Smooth muscle cell (in vitro differentiated cells): ENCODE measurements around the gene PCDHA13. TPM values are rescaled to one million over a fixed set of nuclear protein-coding genes. Genes with fewer than 3 reads are reported as not detected.
"Not testable (repeated sequence)": the region's sequence is repeated elsewhere in the genome, so short reads cannot be mapped to it uniquely, and the experiment has no call there.

Experiments used
- DNase-seq: peaks from one replicate; lab custom pipeline; 2025; ENCODE audit not compliant: unreplicated experiment; lab: John Stamatoyannopoulos, UW
- H2AFZ ChIP-seq: fragments of 200-600 bp; sonication (generic); 2 replicates; pipeline ENCODE4 v1.6.0; 2016; ENCODE audit warnings: antibody characterized with exemption, low read depth, mild to moderate bottlenecking
- H3F3A ChIP-seq: fragments of 200-600 bp; sonication (generic); 2 replicates; pipeline ENCODE4 v1.6.0; 2017; ENCODE audit warnings: antibody characterized with exemption, low read depth
- H3K27ac ChIP-seq: fragments of 200-600 bp; sonication (generic); 2 replicates; pipeline ENCODE4 v1.5.1; 2016; ENCODE audit warnings: low read depth, mild to moderate bottlenecking
- H3K27me3 ChIP-seq: fragments of 200-600 bp; sonication (generic); 2 replicates; pipeline ENCODE4 v1.6.1; 2016; ENCODE audit warnings: low read depth, mild to moderate bottlenecking
- H3K36me3 ChIP-seq: fragments of 200-600 bp; sonication (generic); 2 replicates; pipeline ENCODE4 v1.5.1; 2016; ENCODE audit warnings: low read depth
- H3K4me1 ChIP-seq: fragments of 200-600 bp; sonication (generic); 2 replicates; pipeline ENCODE4 v1.5.1; 2016; ENCODE audit warnings: low read depth
- H3K4me2 ChIP-seq: fragments of 200-600 bp; sonication (generic); 2 replicates; pipeline ENCODE4 v1.6.0; 2016; ENCODE audit warnings: mild to moderate bottlenecking
- H3K4me3 ChIP-seq: fragments of 200-600 bp; sonication (generic); 2 replicates; pipeline ENCODE4 v1.5.1; 2016; ENCODE audit warnings: mild to moderate bottlenecking
- H3K79me2 ChIP-seq: fragments of 200-600 bp; sonication (generic); 2 replicates; pipeline ENCODE4 v1.6.0; 2016; ENCODE audit warnings: low read depth, mild to moderate bottlenecking
- H3K9ac ChIP-seq: fragments of 200-600 bp; sonication (generic); 2 replicates; pipeline ENCODE4 v1.6.0; 2016; ENCODE audit warnings: low read depth
- H3K9me3 ChIP-seq: fragments of 200-600 bp; sonication (generic); replicated peaks from 2 replicates; pipeline ENCODE4 v1.5.1; 2016; ENCODE audit warnings: low read depth
- H4K20me1 ChIP-seq: fragments of 200-600 bp; sonication (generic); 2 replicates; pipeline ENCODE4 v1.6.0; 2016; ENCODE audit warnings: low read depth
- WGBS: methylation state at CpG from one replicate; pipeline ENCODE4 v1.1.7; 2016; ENCODE audit warnings: low lambda C conversion rate; 5-methylcytosine and 5-hydroxymethylcytosine counted together
- polyA plus RNA-seq: library from polyadenylated mRNA; unstranded; fragments of >200 nt; fragmentation: Nextera tagmentation; extraction: Ambion mirVana; gene quantifications from 2 replicates; pipeline ENCODE4 v1.2.1, GENCODE V29; 2016
- total RNA-seq: library from RNA; depleted of rRNA; stranded (reverse); fragments of >200 nt; gene quantifications from 2 replicates; pipeline ENCODE4 v1.2.3, GENCODE V29; 2014
- TF ChIP-seq, protein P1 (sequence below): fragments of 200-600 bp; sonication (generic); IDR thresholded peaks from 2 replicates; pipeline ENCODE4 v1.5.1; 2017; ENCODE audit warnings: borderline replicate concordance, mild to moderate bottlenecking, antibody characterized with exemption; ENCODE audit not compliant: insufficient read depth, poor library complexity, severe bottlenecking

The PCDHA13 gene
- total and polyA plus RNA-seq, 2 experiments from 2014 or later = 0.99 to 1.3 TPM

DNA sequence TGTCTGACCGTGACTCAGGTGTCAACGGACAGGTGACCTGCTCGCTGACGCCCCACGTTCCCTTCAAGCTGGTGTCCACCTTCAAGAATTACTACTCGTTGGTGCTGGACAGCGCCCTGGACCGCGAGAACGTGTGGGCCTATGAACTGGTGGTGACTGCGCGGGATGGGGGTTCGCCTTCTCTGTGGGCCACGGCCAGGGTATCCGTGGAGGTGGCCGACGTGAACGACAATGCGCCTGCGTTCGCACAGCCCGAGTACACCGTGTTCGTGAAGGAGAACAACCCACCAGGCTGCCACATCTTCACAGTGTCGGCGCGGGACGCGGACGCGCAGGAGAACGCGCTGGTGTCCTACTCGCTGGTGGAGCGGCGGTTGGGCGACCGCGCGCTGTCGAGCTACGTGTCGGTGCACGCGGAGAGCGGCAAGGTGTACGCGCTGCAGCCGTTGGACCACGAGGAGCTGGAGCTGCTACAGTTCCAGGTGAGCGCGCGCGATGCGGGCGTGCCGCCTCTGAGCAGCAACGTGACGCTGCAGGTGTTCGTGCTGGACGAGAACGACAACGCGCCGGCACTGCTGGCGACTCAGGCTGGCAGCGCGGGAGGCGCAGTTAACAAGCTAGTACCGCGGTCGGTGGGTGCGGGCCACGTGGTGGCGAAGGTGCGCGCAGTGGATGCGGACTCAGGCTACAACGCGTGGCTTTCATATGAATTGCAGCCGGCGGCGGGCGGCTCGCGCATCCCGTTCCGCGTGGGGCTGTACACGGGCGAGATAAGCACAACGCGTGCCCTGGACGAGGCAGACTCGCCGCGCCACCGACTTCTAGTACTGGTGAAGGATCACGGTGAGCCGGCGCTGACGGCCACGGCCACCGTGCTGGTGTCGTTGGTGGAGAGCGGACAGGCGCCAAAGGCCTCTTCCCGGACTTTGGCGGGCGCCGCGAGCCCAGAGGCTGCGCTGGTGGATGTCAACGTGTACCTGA is 11.4 kb upstream of the PCDHA13 start:
- no peak for DNase-seq
- TF ChIP-seq, protein P1, sequence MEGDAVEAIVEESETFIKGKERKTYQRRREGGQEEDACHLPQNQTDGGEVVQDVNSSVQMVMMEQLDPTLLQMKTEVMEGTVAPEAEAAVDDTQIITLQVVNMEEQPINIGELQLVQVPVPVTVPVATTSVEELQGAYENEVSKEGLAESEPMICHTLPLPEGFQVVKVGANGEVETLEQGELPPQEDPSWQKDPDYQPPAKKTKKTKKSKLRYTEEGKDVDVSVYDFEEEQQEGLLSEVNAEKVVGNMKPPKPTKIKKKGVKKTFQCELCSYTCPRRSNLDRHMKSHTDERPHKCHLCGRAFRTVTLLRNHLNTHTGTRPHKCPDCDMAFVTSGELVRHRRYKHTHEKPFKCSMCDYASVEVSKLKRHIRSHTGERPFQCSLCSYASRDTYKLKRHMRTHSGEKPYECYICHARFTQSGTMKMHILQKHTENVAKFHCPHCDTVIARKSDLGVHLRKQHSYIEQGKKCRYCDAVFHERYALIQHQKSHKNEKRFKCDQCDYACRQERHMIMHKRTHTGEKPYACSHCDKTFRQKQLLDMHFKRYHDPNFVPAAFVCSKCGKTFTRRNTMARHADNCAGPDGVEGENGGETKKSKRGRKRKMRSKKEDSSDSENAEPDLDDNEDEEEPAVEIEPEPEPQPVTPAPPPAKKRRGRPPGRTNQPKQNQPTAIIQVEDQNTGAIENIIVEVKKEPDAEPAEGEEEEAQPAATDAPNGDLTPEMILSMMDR = no peak

DNA sequence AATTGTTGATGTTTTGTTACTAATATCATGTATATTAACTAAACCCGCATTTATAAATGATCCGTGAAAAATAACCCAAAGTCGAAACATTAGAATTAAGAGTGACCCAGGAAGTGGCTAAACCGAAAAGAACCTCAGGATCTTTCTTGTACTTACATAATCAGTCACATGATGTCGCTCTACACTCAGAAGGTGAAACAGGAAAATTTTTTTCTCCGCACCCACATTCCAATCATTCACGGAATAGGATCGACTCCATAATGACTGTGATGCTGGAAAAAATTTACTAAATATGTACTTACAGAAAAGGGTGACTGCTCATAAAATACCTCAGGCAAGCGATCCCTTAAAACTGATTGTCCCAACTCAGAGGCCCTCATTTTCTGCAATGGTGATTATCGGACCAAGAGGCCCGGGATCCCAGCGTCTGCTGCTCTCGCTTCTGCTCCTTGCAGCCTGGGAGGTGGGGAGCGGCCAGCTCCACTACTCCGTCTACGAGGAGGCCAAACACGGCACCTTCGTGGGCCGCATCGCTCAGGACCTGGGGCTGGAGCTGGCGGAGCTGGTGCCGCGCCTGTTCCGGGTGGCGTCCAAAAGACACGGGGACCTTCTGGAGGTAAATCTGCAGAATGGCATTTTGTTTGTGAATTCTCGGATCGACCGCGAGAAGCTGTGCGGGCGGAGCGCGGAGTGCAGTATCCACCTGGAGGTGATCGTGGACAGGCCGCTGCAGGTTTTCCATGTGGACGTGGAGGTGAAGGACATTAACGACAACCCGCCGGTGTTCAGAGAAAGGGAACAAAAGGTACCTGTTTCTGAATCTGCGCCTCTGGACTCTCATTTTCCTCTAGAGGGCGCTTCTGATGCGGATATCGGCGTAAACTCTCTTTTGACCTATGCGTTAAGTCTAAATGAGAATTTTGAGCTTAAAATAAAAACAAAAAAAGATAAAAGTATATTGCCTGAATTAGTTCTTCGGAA is 6.5 kb upstream of the PCDHA13 start, which contains the start of gene PCDHA12:
Gene PCDHA12, plus strand, starts transcription at position 224 of the 981 bp plus-strand sequence. Its CDS starts 165 bp downstream, at position 389.
- H3K4me1 ChIP-seq = peaks cover 9% of the 10 kb centered on the region
- TF ChIP-seq, protein P1 = peak; percentile 66
- no peaks in the 10 kb centered on the region for H3K9me3 ChIP-seq
- no peaks in the 10 kb centered on the region for H3K36me3 ChIP-seq
- H3K79me2 ChIP-seq = no peaks in the 10 kb centered on the region
- no peaks in the 10 kb centered on the region for H3F3A ChIP-seq
- H4K20me1 ChIP-seq = peaks cover 3% of the 10 kb centered on the region
- H3K27me3 ChIP-seq = no peaks in the 10 kb centered on the region
- peak within 1 kb of the TSS; percentile 55 for H2AFZ ChIP-seq
- peak within 1 kb of the TSS; percentile 39 for H3K9ac ChIP-seq
- H3K27ac ChIP-seq = peak within 1 kb of the TSS; percentile 41
- no peak for DNase-seq
- peak within 1 kb of the TSS; percentile 85 for H3K4me2 ChIP-seq
- H3K4me3 ChIP-seq = peak within 1 kb of the TSS; percentile 72
- 7% methylated on average over 47 of the region's 47 CpGs for WGBS

More for the DNA sequence above, 11.4 kb upstream of the PCDHA13 start:
- H3K9me3 ChIP-seq = no peaks in the 10 kb centered on the region
- H3K9ac ChIP-seq = no peak overlapping the region
- H3K4me1 ChIP-seq = peaks cover 9% of the 10 kb centered on the region
- no peaks in the 10 kb centered on the region for H4K20me1 ChIP-seq
- no peaks in the 10 kb centered on the region for H3F3A ChIP-seq
- no peak overlapping the region for H3K27ac ChIP-seq
- peaks cover 2% of the 10 kb centered on the region for H3K79me2 ChIP-seq
- no peaks in the 10 kb centered on the region for H3K27me3 ChIP-seq
- H3K36me3 ChIP-seq = no peaks in the 10 kb centered on the region
- 98% methylated on average over 95 of the region's 114 CpGs for WGBS
- no peak overlapping the region for H2AFZ ChIP-seq
- H3K4me3 ChIP-seq = no peak overlapping the region
- no peak overlapping the region for H3K4me2 ChIP-seq

DNA sequence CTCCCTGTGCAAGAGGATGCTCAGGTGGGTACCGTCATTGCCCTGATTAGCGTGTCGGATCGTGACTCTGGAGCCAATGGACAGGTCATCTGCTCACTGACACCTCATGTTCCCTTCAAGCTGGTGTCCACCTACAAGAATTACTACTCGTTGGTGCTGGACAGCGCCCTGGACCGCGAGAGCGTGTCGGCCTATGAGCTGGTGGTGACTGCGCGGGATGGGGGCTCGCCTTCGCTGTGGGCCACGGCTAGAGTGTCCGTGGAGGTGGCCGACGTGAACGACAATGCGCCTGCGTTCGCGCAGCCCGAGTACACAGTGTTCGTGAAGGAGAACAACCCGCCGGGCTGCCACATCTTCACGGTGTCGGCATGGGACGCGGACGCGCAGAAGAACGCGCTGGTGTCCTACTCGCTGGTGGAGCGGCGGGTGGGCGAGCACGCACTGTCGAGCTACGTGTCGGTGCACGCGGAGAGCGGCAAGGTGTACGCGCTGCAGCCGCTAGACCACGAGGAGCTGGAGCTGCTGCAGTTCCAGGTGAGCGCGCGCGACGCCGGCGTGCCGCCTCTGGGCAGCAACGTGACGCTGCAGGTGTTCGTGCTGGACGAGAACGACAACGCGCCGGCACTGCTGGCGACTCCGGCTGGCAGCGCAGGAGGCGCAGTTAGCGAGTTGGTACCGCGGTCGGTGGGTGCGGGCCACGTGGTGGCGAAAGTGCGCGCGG is 5.2 kb upstream of the PCDHA13 start:
- not testable (repeated sequence) for H2AFZ ChIP-seq, H3K4me3 ChIP-seq, H3K79me2 ChIP-seq, H3K9ac ChIP-seq, H3K27me3 ChIP-seq, H3K36me3 ChIP-seq, H3K9me3 ChIP-seq, H3K27ac ChIP-seq, DNase-seq, H3K4me2 ChIP-seq, H4K20me1 ChIP-seq, H3K4me1 ChIP-seq, H3F3A ChIP-seq
- WGBS = 97% methylated on average over 73 of the region's 80 CpGs
